ENCODE data around the gene BCL2L11.

The BCL2L11 gene

DNA sequence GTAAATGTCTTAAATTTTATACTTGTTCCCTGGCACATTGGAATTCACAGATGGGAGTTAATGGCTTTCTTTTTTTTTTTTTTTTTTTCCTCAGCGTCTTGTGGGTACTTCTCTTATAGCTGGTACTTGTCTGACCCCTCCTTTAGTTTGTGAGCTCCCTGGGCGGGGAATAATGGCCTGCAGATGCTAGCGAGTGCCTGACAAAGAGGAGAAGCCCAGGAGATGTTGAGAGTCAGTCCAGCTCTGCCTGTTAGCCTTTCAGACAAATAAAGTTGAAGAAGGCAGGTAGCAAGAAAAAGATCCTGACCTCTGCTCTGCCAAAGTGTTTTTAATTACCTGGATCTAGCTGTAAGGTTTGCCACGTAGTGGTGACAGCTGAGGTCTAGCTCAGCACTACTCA, 6.6 kb downstream of the BCL2L11 start (continued):
- TF ChIP-seq BACH2 (CRISPR knock-in tag; IDR thresholded peaks at IDR 0.05; ENCODE audit: borderline replicate concordance) (no peak), CSDC2 (CRISPR knock-in tag; IDR thresholded peaks at IDR 0.05) (no peak), ZC3H10 (CRISPR knock-in tag; IDR thresholded peaks at IDR 0.05) (no peak), ESRRG (CRISPR knock-in tag; IDR thresholded peaks at IDR 0.05) (no peak), ZNF565 (CRISPR knock-in tag; conservative IDR thresholded peaks at IDR 0.05; ENCODE audit: low read depth) (no peak), TCF4 (CRISPR knock-in tag; IDR thresholded peaks at IDR 0.05; ENCODE audit: borderline replicate concordance) (no peak)
- TF ChIP-seq, protein P1, sequence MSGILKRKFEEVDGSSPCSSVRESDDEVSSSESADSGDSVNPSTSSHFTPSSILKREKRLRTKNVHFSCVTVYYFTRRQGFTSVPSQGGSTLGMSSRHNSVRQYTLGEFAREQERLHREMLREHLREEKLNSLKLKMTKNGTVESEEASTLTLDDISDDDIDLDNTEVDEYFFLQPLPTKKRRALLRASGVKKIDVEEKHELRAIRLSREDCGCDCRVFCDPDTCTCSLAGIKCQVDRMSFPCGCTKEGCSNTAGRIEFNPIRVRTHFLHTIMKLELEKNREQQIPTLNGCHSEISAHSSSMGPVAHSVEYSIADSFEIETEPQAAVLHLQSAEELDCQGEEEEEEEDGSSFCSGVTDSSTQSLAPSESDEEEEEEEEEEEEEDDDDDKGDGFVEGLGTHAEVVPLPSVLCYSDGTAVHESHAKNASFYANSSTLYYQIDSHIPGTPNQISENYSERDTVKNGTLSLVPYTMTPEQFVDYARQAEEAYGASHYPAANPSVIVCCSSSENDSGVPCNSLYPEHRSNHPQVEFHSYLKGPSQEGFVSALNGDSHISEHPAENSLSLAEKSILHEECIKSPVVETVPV (CRISPR knock-in tag; IDR thresholded peaks at IDR 0.05) = no peak

DNA sequence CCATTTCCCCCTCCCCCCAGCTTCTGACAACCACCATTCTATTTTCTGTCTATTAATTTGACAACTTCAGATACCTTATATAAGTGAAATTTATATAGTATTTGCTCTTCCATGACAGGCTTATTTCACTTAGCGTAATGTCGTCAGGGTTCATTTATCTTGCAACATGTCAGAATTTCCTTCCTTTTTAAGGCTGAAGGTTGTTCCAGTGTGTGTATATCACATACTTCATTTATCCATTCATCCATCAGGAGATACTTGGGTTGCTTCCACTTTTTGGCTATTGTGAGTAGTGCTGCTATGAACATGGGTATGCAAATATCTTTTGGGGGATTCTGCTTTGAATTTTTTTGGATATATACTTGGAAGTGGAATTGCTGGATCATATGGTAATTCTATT, 7.4 kb downstream of the BCL2L11 start:
- TF ChIP-seq GLIS3 (CRISPR knock-in tag; IDR thresholded peaks at IDR 0.05) = no peak
- TF ChIP-seq ARNTL (CRISPR knock-in tag; IDR thresholded peaks at IDR 0.05; ENCODE audit: borderline replicate concordance, low read depth) = no peak
- TF ChIP-seq SNAI2 (CRISPR knock-in tag; IDR thresholded peaks at IDR 0.05) = no peak
- TF ChIP-seq, protein P1 (CRISPR knock-in tag; IDR thresholded peaks at IDR 0.05) = no peak
- no peak for TF ChIP-seq ZFP3 (CRISPR knock-in tag; IDR thresholded peaks at IDR 0.05)
- no peak for TF ChIP-seq BACH2 (CRISPR knock-in tag; IDR thresholded peaks at IDR 0.05; ENCODE audit: borderline replicate concordance)
- TF ChIP-seq ESRRG (CRISPR knock-in tag; IDR thresholded peaks at IDR 0.05) = no peak
- TF ChIP-seq ZNF8 (CRISPR knock-in tag; IDR thresholded peaks at IDR 0.05) = no peak
- TF ChIP-seq, protein P2, sequence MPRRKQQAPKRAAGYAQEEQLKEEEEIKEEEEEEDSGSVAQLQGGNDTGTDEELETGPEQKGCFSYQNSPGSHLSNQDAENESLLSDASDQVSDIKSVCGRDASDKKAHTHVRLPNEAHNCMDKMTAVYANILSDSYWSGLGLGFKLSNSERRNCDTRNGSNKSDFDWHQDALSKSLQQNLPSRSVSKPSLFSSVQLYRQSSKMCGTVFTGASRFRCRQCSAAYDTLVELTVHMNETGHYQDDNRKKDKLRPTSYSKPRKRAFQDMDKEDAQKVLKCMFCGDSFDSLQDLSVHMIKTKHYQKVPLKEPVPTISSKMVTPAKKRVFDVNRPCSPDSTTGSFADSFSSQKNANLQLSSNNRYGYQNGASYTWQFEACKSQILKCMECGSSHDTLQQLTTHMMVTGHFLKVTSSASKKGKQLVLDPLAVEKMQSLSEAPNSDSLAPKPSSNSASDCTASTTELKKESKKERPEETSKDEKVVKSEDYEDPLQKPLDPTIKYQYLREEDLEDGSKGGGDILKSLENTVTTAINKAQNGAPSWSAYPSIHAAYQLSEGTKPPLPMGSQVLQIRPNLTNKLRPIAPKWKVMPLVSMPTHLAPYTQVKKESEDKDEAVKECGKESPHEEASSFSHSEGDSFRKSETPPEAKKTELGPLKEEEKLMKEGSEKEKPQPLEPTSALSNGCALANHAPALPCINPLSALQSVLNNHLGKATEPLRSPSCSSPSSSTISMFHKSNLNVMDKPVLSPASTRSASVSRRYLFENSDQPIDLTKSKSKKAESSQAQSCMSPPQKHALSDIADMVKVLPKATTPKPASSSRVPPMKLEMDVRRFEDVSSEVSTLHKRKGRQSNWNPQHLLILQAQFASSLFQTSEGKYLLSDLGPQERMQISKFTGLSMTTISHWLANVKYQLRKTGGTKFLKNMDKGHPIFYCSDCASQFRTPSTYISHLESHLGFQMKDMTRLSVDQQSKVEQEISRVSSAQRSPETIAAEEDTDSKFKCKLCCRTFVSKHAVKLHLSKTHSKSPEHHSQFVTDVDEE (CRISPR knock-in tag; IDR thresholded peaks at IDR 0.05) = no peak
- TF ChIP-seq ZC3H10 (CRISPR knock-in tag; IDR thresholded peaks at IDR 0.05) = no peak
- TF ChIP-seq ISL1 (CRISPR knock-in tag; IDR thresholded peaks at IDR 0.05) = no peak
- no peak for TF ChIP-seq ZFP30 (CRISPR knock-in tag; IDR thresholded peaks at IDR 0.05)
- ATAC-seq = no peak

DNA sequence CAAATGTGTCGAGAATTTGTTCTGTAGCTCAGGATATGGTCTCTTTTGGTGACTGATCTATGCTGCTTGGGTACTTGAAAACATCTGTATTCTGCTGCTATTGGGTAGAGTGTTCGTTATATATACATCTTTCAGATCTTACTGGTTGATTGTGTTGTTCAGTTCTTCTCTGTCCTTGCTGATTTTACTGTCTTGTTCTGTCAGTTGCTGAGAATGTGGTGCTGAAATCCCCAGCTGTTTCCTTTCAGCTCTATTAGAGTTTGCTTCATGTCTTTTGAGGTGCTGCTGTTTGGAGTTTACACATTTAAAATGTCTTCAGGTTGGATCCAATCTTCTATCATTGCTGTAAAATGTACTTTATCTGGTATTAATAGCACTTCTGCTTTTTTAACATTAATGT, 12.9 kb downstream of the BCL2L11 start:
- TF ChIP-seq RARB (CRISPR knock-in tag; IDR thresholded peaks at IDR 0.05) = no peak
- no peak for TF ChIP-seq ZC3H10 (CRISPR knock-in tag; IDR thresholded peaks at IDR 0.05)
- TF ChIP-seq GLIS3 (CRISPR knock-in tag; IDR thresholded peaks at IDR 0.05) = no peak
- TF ChIP-seq, protein P1 (CRISPR knock-in tag; IDR thresholded peaks at IDR 0.05) = no peak
- no peak for TF ChIP-seq BACH2 (CRISPR knock-in tag; IDR thresholded peaks at IDR 0.05; ENCODE audit: borderline replicate concordance)
- no peak for TF ChIP-seq CSDC2 (CRISPR knock-in tag; IDR thresholded peaks at IDR 0.05)
- TF ChIP-seq PPARA (CRISPR knock-in tag; IDR thresholded peaks at IDR 0.05; ENCODE audit: borderline replicate concordance) = no peak
- TF ChIP-seq, protein P3, sequence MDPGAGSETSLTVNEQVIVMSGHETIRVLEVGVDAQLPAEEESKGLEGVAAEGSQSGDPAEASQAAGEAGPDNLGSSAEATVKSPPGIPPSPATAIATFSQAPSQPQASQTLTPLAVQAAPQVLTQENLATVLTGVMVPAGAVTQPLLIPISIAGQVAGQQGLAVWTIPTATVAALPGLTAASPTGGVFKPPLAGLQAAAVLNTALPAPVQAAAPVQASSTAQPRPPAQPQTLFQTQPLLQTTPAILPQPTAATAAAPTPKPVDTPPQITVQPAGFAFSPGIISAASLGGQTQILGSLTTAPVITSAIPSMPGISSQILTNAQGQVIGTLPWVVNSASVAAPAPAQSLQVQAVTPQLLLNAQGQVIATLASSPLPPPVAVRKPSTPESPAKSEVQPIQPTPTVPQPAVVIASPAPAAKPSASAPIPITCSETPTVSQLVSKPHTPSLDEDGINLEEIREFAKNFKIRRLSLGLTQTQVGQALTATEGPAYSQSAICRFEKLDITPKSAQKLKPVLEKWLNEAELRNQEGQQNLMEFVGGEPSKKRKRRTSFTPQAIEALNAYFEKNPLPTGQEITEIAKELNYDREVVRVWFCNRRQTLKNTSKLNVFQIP (CRISPR knock-in tag; IDR thresholded peaks at IDR 0.05; ENCODE audit: borderline replicate concordance, low read depth) = no peak
- TF ChIP-seq ISL1 (CRISPR knock-in tag; IDR thresholded peaks at IDR 0.05) = no peak
- TF ChIP-seq, protein P2 (CRISPR knock-in tag; IDR thresholded peaks at IDR 0.05) = no peak
- no peak for TF ChIP-seq ESRRG (CRISPR knock-in tag; IDR thresholded peaks at IDR 0.05)
- TF ChIP-seq TCF4 (CRISPR knock-in tag; IDR thresholded peaks at IDR 0.05; ENCODE audit: borderline replicate concordance) = no peak
- no peak for TF ChIP-seq ZFP3 (CRISPR knock-in tag; IDR thresholded peaks at IDR 0.05)
- no peak for TF ChIP-seq ZNF565 (CRISPR knock-in tag; conservative IDR thresholded peaks at IDR 0.05; ENCODE audit: low read depth)
- TF ChIP-seq OSR1 (CRISPR knock-in tag; IDR thresholded peaks at IDR 0.05) = no peak
- no peak for ATAC-seq
